Measurements from ENCODE around the gene LARP6. TPM values are rescaled to one million over a fixed set of nuclear protein-coding genes. Genes with fewer than 3 reads are reported as not detected.
"Not testable (repeated sequence)": the region's sequence is repeated elsewhere in the genome, so short reads cannot be mapped to it uniquely, and the experiment has no call there.

The LARP6 gene
- total RNA-seq, result 54.8 TPM
- long read RNA-seq, full-length matches to known transcripts, result 94 of 115 reads
- long read RNA-seq, partial matches to known transcripts, result 2 of 115 reads
- long read RNA-seq, other reads (novel, unspliced or antisense), result 19 of 115 reads

DNA sequence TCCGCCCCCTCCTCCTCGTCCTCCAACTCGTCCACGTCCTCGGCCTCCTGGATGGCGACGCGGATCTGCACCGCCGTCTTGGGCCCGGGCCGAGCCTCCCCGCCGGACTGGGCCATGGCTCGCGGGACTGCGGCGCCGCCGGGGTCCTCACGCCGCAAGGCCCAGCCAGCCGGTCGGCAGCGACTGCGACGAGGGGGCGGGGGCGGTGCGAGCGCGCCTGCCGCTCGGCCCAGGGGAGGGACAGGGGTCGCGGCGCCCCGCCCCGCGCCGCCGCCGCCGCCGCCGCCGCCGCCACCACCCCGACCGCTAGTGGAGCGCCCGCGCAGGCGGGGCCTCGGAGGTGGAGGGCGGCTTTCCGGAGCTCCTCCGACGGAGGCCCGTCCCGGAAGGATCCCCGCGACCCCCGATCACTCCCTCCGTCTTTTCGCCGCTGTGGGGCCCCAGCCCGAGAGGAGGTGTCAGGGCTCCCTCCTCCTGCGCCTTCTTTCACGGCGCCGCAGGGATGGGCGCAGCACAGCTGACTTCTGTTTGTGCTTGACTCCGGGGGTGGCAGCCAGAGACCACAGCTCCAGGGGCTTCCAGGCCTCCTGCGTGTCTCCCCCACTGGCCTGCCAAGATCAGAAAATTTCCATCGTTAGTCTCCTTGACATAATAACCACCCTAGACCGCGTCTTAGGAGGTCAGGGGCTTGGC lies at the start of gene LARP6:
Gene LARP6 (minus strand): TSS at position 185 of the 693 bp plus-strand sequence. CDS start 69 bp downstream, at position 116.
- intact Hi-C loops (cut with micrococcal nuclease), result no loop called here
- peak; percentile 86 for DNase-seq
- peak; percentile 77 for ATAC-seq

DNA sequence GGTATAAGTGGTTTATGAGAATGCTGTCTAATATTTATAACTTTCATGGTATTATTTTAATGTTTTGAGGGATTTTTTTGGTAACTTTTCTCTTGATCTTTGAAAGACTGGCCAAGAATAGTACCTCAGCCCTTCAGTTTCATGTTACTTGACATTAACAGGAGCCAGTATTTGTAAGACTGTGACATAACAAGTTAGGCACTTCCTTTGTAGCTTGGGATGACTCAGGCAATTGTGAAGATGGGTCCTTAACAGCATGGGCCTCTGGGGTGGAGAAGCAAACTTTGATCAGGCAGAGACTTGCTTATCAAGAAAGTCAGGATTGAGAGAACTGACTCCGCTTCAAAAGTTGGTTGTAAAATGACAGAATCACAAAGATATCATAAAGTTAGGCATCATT lies 48.1 kb upstream of the LARP6 start:
- ATAC-seq (no peak), DNase-seq (no peak)
- intact Hi-C loops (cut with micrococcal nuclease), result no loop called here

DNA sequence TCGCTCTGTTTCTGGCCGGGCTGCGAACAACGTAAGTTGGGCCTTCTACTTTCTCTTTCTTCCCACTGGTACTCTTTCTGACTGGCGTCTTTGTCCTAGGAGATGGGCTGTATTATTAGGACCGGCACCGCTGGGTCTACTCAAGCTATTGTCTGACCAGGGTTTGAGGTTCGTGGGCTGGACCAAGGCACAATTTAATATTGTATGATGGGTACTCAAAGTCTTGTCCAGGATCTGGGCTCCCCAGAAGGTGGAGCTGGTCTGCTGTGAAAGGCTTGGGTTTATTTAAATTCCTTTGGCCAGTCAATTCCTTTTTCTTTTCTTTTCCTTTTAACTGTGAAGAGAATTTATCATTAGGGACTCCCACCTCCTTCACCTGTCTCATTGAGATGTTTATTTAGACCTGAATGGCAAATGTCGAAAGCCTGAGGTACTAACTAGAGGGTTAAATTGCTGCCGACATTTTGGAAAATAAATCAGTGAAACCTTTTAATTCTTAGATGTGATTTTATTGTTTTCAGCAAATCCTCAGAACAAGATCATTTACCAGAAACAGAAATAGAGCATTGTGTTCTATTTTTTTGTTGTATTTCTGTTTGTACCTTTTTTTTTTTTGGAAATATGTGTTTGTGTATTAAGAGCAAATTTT lies 39.1 kb upstream of the LARP6 start:
- no peak for DNase-seq

DNA sequence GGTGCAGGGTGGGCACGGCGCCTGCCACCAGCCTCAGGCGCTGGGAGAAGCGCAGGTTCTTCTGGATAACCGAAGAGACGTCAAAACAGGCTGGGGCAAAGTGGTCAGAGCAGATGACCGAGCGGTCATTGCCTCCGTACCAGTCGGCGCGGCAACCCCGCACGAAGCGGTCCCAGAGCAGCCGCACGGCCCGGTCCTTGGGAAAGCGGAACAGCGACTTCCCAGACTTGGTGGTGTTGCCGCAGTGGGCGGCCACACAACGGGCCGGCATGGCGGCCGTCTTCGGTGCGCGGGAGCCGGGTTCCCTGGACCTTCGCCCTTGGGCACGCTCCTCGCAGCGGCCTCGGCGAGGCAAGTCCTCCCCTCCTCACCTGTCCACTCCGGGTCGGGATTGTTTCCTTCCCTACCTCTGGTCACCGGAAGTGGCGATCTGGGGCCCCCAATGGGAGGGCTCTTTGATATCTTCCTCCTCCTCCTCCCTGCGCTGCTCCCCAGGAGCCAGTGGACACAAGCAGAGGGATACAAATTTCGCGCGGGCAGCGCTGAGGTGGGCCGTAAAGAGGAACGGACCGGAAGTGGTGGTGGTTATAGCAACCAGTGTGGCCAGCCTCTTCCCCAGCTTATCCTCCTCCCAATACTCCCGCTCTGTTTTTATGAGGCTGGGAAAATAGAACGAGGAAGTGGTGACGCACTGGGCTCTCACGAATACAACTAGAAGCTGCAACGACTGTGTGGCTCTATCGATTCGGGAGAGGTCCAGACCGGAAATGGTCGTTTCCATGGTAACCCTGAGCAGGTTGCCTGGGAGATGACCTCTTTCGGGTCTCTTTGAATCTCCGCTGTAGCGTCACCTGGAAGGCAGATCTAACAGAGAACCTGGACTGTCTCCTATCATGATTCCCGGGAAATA lies 38.3 kb upstream of the LARP6 start, which contains the start of the genes LRRC49 and THAP10:
Gene LRRC49 (plus strand): TSS at position 825 of the 910 bp plus-strand sequence. CDS start 69 bp downstream, at position 894.
Gene THAP10 (minus strand): TSS at position 432 of the 910 bp plus-strand sequence. CDS start 161 bp downstream, at position 271.
- ATAC-seq (peak; percentile 98), DNase-seq (peak; percentile 89)
- intact Hi-C loops (cut with micrococcal nuclease), result no loop called here

More for the DNA sequence above, 39.1 kb upstream of the LARP6 start:
- ATAC-seq, result peak; percentile 74
- intact Hi-C loops (cut with micrococcal nuclease), result no loop called here

DNA sequence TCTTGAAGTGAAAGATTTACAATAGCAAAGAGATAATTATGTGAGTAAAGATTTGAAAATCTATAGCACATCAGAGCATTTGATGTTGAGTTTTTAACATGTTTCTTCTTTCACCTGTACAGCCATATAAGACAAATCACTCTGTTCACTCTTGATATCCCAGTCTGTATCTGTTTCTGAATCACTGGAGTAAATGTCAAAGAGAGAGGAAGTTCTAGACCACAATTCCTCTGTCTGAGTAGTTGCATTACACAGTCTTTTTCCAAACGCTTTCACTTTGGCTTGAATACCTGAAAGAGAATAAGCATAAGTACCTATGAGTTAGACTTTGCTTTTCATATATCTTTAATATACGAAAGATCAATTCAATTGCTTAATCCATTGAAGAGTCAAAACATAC lies 28.4 kb upstream of the LARP6 start:
- intact Hi-C loops (cut with micrococcal nuclease), result no loop called here
- no peak for ATAC-seq
- DNase-seq, result no peak

DNA sequence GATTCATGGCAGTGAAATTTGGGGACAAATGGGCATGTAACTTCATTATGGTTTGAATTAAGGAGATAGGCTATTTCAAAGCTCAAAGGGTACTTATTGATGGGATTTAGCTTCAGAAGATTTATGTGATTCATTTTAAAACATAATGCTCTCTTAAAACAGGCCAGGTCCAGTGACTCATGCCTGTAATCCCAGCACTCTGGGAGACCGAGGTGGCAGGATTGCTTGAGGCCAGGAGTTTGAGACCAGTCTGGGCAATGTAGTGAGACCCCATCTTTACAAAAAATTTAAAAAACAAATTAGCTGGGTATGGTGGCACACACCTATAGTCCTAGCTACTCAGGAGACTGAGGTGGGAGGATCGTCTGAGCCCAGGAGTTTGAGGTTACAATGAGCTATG lies 26.8 kb upstream of the LARP6 start:
- DNase-seq (no peak), ATAC-seq (no peak)
- intact Hi-C loops (cut with micrococcal nuclease), result no loop called here

DNA sequence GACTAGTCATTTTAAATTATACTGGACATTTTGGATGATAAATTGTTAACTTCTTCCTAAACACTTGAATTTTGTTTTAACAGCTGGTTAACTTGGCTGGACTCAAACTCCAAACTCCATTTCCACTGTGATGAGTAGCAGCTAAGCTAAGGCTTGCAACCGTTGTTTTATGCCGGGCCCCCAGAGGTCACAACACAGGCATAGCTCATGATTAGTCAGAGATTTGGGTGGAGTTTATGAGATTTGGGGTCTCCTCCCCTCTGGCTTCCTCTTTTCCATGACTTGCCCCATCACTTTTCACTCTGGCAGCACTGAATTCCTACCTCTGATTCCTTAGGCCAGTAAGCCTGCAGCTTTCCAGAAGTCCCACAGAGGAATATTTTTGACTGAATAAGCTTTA lies 25.4 kb upstream of the LARP6 start:
- ATAC-seq (peak; percentile 27), DNase-seq (no peak)
- intact Hi-C loops (cut with micrococcal nuclease), result no loop called here

DNA sequence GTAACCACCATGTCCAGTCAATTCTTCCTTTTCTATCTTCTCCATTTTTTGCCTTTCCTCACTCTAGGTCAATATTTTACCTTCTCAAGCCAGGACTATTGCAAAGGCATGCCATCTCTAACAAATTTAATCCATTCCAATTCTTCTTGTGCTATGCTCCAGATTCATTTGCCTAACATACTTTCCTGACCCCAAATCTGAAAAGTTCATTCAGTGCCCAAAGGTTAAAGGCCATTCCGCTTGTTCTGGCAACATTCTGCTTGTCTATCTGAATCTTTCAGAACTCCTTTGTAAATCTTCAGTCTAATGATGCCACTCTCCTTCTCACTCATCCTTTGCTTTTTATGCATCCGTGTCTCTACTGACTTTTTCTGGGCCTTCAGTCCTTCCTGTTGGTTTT lies 22.7 kb upstream of the LARP6 start:
- no peak for DNase-seq
- no peak for ATAC-seq
- intact Hi-C loops (cut with micrococcal nuclease), result no loop called here

DNA sequence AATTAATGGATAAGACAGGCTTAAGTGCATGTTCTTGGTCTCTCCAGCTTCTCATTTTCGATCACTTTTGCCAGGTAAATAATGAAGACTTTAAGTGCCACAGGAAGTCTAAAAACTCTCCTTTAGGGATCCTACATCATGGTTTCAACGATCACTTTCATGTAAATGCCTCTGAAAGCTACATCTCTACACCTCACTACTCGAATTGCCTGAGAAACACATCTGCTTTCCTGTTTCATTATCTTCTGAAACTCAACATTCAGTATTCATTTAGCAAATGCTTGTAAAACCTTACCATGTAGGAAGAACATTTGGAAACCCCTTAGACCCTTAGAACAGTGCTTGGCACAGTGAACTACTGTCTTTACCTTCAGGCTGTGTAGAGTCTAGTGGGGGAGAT lies 22.1 kb upstream of the LARP6 start:
- ATAC-seq (no peak), DNase-seq (no peak)
- intact Hi-C loops (cut with micrococcal nuclease), result no loop called here

DNA sequence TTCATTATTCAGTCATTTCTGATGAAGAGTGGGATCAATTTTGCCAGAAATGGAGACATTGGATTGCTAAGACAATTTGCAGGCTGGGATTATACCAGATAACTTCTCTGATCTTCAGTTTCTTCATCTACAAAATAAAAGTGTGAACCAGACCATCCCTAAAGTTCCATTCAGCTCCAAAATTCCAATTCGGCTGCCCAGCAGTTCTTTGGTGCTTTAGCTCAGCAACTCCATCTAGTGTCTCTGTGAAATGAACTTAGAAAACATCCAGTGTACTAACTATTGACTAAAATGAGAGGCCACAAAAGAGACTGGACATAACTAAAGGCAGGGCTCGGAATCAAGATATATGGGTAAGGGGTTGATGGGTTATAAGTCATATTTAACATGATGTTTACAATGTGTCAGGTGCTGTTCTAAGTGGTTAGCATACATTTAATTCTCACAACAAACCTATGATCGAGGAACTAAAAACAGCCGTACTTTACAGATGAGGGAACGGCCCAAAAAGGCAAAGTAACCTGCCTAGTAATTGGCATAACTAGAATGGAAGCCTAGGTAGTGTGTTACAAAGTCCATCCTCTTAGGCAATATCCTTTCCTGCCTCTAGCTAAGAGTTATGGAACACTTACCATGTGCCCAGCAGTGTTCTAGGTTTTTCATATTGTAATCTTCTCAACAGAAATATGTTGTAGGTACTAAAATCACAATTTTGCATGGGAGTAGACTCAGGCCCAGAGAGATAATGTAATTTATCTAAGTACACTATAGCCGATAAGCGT lies 21.2 kb upstream of the LARP6 start:
- peak; percentile 68 for ATAC-seq
- intact Hi-C loops (cut with micrococcal nuclease), result no loop called here

DNA sequence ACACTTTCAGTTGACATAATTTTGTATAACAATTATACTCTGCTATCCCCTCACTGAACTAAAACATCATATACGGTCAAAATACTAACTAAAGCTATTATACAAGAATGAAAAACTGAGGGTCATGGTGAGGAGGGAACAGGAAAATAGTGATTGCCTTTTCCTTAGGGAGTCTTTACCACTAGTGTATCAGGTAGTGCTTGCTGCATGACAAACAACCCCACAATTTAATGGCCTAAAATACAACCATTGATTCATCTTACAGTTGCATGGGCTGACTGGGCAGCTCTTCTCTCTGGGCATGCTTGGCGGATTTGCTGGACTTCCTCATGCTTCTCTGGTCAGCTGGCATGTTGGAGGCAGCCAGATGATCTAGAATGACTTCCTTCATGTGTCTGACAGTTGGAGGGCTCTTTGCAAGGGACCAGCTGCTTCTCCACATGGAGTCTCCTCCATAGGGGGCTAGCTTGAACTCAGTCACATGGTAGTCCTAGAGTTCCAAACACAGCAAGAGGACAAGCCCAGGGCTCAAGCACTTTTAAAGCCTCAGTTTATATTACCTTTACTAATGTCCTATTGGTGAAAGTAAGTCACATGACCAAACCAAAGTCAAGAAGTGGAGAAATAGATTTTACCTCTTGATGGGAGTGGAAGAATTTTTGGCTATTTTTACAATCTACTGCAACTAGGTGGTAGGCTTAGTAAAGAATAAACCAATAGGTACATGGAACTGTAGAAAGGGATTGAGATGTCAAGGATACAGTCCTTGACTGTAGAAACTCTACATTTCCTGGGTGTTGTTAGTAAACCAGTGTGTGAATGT lies 19.5 kb upstream of the LARP6 start:
- DNase-seq, result no peak
- intact Hi-C loops (cut with micrococcal nuclease), result loop anchor here (5.0 kb wide), 1 partner anchor 46 kb away; no protein-coding TSS in a partner anchor
- no peak for ATAC-seq

More for the DNA sequence above, 21.2 kb upstream of the LARP6 start:
- DNase-seq, result no peak

DNA sequence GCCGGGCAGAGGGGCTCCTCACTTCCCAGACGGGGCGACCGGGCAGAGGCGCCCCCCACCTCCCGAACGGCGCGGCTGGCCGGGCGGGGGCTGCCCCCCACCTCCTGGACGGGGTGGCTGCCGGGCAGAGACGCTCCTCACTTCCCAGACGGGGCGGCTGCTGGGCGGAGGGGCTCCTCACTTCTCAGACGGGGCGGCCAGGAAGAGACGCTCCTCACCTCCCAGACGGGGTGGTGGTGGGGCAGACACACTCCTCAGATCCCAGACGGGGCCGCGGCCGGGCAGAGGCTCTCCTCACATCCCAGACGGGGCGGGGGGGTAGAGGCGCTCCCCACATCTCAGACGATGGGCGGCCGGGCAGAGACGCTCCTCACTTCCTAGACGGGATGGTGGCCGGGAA lies 17.5 kb upstream of the LARP6 start:
- intact Hi-C loops (cut with micrococcal nuclease), result loop anchor here (5.0 kb wide), 1 partner anchor 44 kb away; no protein-coding TSS in a partner anchor
- not testable (repeated sequence) for DNase-seq, ATAC-seq

DNA sequence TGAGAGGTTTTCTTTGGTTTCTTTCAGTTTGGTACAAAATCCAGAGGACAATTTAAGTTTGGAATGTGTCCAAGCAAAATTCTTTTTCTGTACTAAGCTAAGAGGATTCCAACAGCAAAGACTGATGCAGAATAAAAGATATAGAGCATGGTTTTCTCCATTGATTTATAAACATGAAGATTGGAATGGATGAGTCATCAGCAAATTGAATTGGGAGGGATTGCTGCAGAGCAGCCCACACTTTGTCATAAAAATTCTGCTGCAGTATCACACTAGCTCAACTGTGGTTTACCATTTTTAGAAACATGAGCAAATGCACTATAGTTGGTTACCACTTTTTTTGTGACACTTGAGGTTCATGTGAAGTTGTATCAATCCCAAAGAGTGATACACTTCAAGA lies 16.1 kb upstream of the LARP6 start:
- DNase-seq, result no peak
- intact Hi-C loops (cut with micrococcal nuclease), result loop anchor here (5.0 kb wide), 1 partner anchor 43 kb away; no protein-coding TSS in a partner anchor
- ATAC-seq, result peak; percentile 16

DNA sequence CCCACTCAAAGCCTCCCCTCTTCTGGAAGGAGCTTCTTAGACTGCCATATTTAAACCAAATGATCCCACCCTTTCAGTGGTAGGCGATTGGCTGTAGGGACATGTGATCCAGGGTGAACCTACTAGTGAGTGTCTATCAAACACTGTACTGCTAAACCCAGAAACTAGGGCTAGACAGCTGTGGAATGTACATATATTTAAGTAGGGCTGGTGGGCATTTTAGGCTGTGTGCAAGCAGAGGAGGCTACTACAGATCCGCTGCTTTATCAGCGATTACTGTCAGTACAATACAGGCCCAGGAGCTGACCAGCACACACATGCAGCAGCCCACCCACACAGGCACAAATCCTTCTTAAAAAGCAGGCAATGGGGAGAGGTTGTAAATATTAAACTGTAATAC lies 15.4 kb upstream of the LARP6 start:
- intact Hi-C loops (cut with micrococcal nuclease), result no loop called here

DNA sequence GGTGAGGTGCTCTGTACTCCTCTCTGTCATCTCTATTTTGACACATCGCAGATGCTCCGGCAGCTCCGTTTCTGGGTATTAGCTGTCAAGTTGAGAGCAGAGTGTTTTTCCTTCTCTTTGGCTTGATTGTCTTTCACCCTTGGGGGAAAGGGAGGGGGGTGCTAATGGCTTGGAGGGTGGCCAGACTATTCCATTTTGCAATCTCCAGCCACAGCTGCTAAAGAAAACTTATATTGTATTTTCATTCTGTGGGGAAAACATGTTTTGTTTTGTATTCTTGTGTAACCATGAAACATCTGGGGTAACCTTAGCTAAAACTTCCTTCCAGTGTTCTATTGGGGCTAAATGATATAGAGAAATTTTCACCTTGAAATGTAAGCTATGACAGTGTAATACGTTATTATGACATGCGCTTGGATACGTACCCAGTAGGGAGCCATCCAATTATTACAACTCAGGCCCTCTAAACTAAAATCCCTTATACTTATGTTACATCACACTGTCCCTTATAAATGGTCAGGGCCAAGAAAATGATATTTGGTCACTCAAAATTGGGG lies 14.0 kb upstream of the LARP6 start:
- intact Hi-C loops (cut with micrococcal nuclease), result no loop called here
- ATAC-seq (peak; percentile 85), DNase-seq (peak; percentile 49)

More for the DNA sequence above, 15.4 kb upstream of the LARP6 start:
- ATAC-seq, result no peak
- DNase-seq, result no peak

DNA sequence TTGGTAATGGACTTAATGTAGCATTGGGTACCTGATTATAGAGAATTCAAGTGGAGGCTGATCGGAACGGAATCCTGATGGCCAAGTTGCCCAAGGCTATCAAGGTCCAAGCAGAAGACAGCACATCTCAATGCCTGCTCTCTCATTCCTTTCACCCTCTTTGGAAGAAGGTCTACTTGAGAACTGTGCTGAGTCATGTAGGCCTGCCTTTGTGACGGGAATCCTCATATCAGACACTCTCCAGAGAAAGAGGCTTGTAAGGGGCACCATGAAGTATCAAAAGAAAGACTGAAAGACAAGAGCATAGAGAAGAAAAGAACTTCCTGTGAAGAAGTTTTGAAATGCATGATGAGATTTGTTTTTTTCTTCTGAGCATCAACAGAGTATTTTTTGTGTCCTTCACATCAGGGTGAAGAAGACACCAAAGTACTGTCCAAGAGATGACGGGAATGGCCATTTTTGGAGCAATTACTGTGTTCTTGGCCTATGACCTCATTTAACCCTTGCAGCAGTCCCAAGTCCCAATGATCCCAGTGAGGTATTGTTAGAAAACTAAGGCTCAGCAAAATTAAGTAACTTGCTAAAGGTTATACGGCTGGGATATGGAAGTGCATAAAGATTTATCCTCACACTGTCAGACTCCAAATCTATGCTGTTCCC lies 13.2 kb upstream of the LARP6 start:
- intact Hi-C loops (cut with micrococcal nuclease), result no loop called here
- no peak for DNase-seq
- peak; percentile 2 for ATAC-seq
